ENCODE results near the gene MIEN1. TPM values are rescaled to one million over a fixed set of nuclear protein-coding genes. Genes with fewer than 3 reads are reported as not detected.
"Not testable (repeated sequence)": the region's sequence is repeated elsewhere in the genome, so short reads cannot be mapped to it uniquely, and the experiment has no call there.

Gene MIEN1
- total RNA-seq, 1 donor from 2014 or later, result 20.1 TPM

GRCh38 chr17:39701012-39701783 is 29.1 kb downstream of the MIEN1 start:
- Histone ChIP-seq H3K4me3 (peak overlapping the region; percentile 96), H2AFZ (replicated peaks) (no peak overlapping the region), H4K20me1 (ENCODE audit: low read depth) (peaks cover 54% of the 10 kb centered on the region), H3K9me3 (ENCODE audit: low read depth) (no peaks in the 10 kb centered on the region), H3F3A (ENCODE audit: low read depth) (peaks cover 40% of the 10 kb centered on the region), H3K9ac (peak overlapping the region; percentile 80), H3K36me3 (no peaks in the 10 kb centered on the region), H3K4me2 (peak overlapping the region; percentile 88), H3K4me1 (peaks cover 60% of the 10 kb centered on the region), H3K27ac (no peak overlapping the region), H3K79me2 (ENCODE audit: low read depth) (peaks cover 75% of the 10 kb centered on the region), H3K27me3 (no peaks in the 10 kb centered on the region)
- H3K9me3 Mint-ChIP-seq, result no peaks in the 10 kb centered on the region
- DNase-seq (ENCODE audit: low spot score), result peak; percentile 30
- H3K27ac Mint-ChIP-seq, result peak overlapping the region; percentile 5
- peak overlapping the region; percentile 99 for H3K4me3 Mint-ChIP-seq
- TF ChIP-seq EZH2 (IDR thresholded peaks at IDR 0.05), result no peak
- H3K27me3 Mint-ChIP-seq (ENCODE audit: insufficient read depth, low read depth), result peaks cover 10% of the 10 kb centered on the region
- peaks cover 42% of the 10 kb centered on the region for H3K4me1 Mint-ChIP-seq
- peaks cover 2% of the 10 kb centered on the region for H3K36me3 Mint-ChIP-seq

GRCh38 chr17:39700148-39700987 is 30.0 kb downstream of the MIEN1 start:
- peak overlapping the region; percentile 0 for H2AFZ ChIP-seq (replicated peaks)
- peak overlapping the region; percentile 88 for H3K4me2 ChIP-seq
- peaks cover 50% of the 10 kb centered on the region for H3K4me1 Mint-ChIP-seq
- peak; percentile 77 for DNase-seq (ENCODE audit: low spot score)
- H3K9me3 Mint-ChIP-seq, result no peaks in the 10 kb centered on the region
- peaks cover 48% of the 10 kb centered on the region for H3F3A ChIP-seq (ENCODE audit: low read depth)
- H3K36me3 ChIP-seq, result no peaks in the 10 kb centered on the region
- peaks cover 46% of the 10 kb centered on the region for H4K20me1 ChIP-seq (ENCODE audit: low read depth)
- peak overlapping the region; percentile 96 for H3K4me3 ChIP-seq
- no peak overlapping the region for H3K27ac Mint-ChIP-seq
- peak overlapping the region; percentile 80 for H3K9ac ChIP-seq
- H3K27ac ChIP-seq, result peak overlapping the region; percentile 26
- H3K27me3 ChIP-seq, result no peaks in the 10 kb centered on the region
- H3K27me3 Mint-ChIP-seq (ENCODE audit: insufficient read depth, low read depth), result peaks cover 10% of the 10 kb centered on the region
- peaks cover 63% of the 10 kb centered on the region for H3K4me1 ChIP-seq
- H3K4me3 Mint-ChIP-seq, result peak overlapping the region; percentile 99
- no peaks in the 10 kb centered on the region for H3K9me3 ChIP-seq (ENCODE audit: low read depth)
- peaks cover 67% of the 10 kb centered on the region for H3K79me2 ChIP-seq (ENCODE audit: low read depth)
- peaks cover 2% of the 10 kb centered on the region for H3K36me3 Mint-ChIP-seq
- no peak for TF ChIP-seq EZH2phosphoT487 (IDR thresholded peaks at IDR 0.05)
- TF ChIP-seq CTCF (IDR thresholded peaks at IDR 0.05), result peak; percentile 17

DNA sequence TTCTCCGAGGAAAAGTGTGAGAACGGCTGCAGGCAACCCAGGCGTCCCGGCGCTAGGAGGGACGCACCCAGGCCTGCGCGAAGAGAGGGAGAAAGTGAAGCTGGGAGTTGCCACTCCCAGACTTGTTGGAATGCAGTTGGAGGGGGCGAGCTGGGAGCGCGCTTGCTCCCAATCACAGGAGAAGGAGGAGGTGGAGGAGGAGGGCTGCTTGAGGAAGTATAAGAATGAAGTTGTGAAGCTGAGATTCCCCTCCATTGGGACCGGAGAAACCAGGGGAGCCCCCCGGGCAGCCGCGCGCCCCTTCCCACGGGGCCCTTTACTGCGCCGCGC is 30.5 kb downstream of the MIEN1 start, which contains the start of gene ERBB2:
ERBB2 (plus strand) TSS at position 247 of the 330 bp plus-strand sequence. CDS start 175 bp downstream, outside the sequence.
- Histone ChIP-seq H3K4me1 (peaks cover 63% of the 10 kb centered on the region), H3K9me3 (ENCODE audit: low read depth) (no peaks in the 10 kb centered on the region), H3K4me2 (peak within 1 kb of the TSS; percentile 88), H3K4me3 (peak within 1 kb of the TSS; percentile 96), H3K79me2 (ENCODE audit: low read depth) (peaks cover 61% of the 10 kb centered on the region), H3K9ac (peak within 1 kb of the TSS; percentile 80), H3F3A (ENCODE audit: low read depth) (peaks cover 50% of the 10 kb centered on the region), H4K20me1 (ENCODE audit: low read depth) (peaks cover 40% of the 10 kb centered on the region), H2AFZ (replicated peaks) (peak within 1 kb of the TSS; percentile 46), H3K27ac (peak within 1 kb of the TSS; percentile 26), H3K27me3 (no peaks in the 10 kb centered on the region), H3K36me3 (no peaks in the 10 kb centered on the region)
- peaks cover 2% of the 10 kb centered on the region for H3K36me3 Mint-ChIP-seq
- no peak for TF ChIP-seq EZH2phosphoT487 (IDR thresholded peaks at IDR 0.05)
- no peak for TF ChIP-seq CTCF (IDR thresholded peaks at IDR 0.05)
- no peak for TF ChIP-seq EZH2 (IDR thresholded peaks at IDR 0.05)
- peak within 1 kb of the TSS; percentile 98 for H3K27ac Mint-ChIP-seq
- peak; percentile 85 for DNase-seq (ENCODE audit: low spot score)
- peaks cover 10% of the 10 kb centered on the region for H3K27me3 Mint-ChIP-seq (ENCODE audit: insufficient read depth, low read depth)
- peak within 1 kb of the TSS; percentile 99 for H3K4me3 Mint-ChIP-seq
- no peaks in the 10 kb centered on the region for H3K9me3 Mint-ChIP-seq
- H3K4me1 Mint-ChIP-seq, result peaks cover 56% of the 10 kb centered on the region

GRCh38 chr17:39699157-39699817 is 31.0 kb downstream of the MIEN1 start:
- peaks cover 63% of the 10 kb centered on the region for H3K4me1 ChIP-seq
- not testable (repeated sequence) for H3K27me3 Mint-ChIP-seq (ENCODE audit: insufficient read depth, low read depth); H3K36me3 Mint-ChIP-seq

More at GRCh38 chr17:39699157-39699817, 31.0 kb downstream of the MIEN1 start:
- not testable (repeated sequence) for H3K9me3 ChIP-seq (ENCODE audit: low read depth); H3K36me3 ChIP-seq; H3K9me3 Mint-ChIP-seq; DNase-seq (ENCODE audit: low spot score); H3K27me3 ChIP-seq
- Mint-ChIP-seq H3K4me1 (peaks cover 61% of the 10 kb centered on the region), H3K27ac (peak overlapping the region; percentile 98), H3K4me3 (peak overlapping the region; percentile 99)
- peaks cover 56% of the 10 kb centered on the region for H3K79me2 ChIP-seq (ENCODE audit: low read depth)
- peak overlapping the region; percentile 46 for H2AFZ ChIP-seq (replicated peaks)
- H3K9ac ChIP-seq, result peak overlapping the region; percentile 80
- H3F3A ChIP-seq (ENCODE audit: low read depth), result peaks cover 50% of the 10 kb centered on the region
- peak overlapping the region; percentile 88 for H3K4me2 ChIP-seq
- peak overlapping the region; percentile 96 for H3K4me3 ChIP-seq
- H4K20me1 ChIP-seq (ENCODE audit: low read depth), result peaks cover 35% of the 10 kb centered on the region
- peak overlapping the region; percentile 26 for H3K27ac ChIP-seq

Measured in neural progenitor cell (in vitro differentiated cells).